Panc1 (cell line): Measurements from ENCODE around the gene SAA4. TPM values are rescaled to one million over a fixed set of nuclear protein-coding genes. Genes with fewer than 3 reads are reported as not detected.
"Not testable (repeated sequence)": the region's sequence is repeated elsewhere in the genome, so short reads cannot be mapped to it uniquely, and the experiment has no call there.

Experiments used
- ATAC-seq: fragments of 200-7000 bp; cut with Tn5 transposase; 2 replicates; pipeline ENCODE4 v1.9.1; 2020; ENCODE audit warnings: mild to moderate bottlenecking, moderate library complexity
- BruUV-seq: library from RNA; stranded (reverse); fragments of 400-500 nt; replicated peaks from 2 replicates; lab custom pipeline; 2021; lab: Mats Ljungman, UMichigan
- CTCF ChIA-PET: fragments of 300-600 bp; sonication (Branson Sonifier 250); formaldehyde crosslinking; loops from one replicate; lab custom pipeline; 2022; ENCODE audit warnings: antibody characterized with exemption; lab: Charles Lee
- POLR2A ChIA-PET: fragments of 300-600 bp; sonication (Branson Sonifier 250); formaldehyde crosslinking; loops from one replicate; lab custom pipeline; 2022; ENCODE audit warnings: antibody characterized with exemption; lab: Charles Lee
- DNase-seq: peaks from one replicate; pipeline ENCODE4 v3.0.0-alpha.2; 2010; ENCODE audit warnings: low read depth, low spot score
- H3K27ac ChIP-seq: 2 replicates; pipeline ENCODE4 v1.5.1; 2011; ENCODE audit warnings: mild to moderate bottlenecking, low read length, inconsistent platforms
- H3K27me3 ChIP-seq: fragments of 200-500 bp; sonication (Bioruptor generic); 2 replicates; pipeline ENCODE4 v1.6.0; 2014; ENCODE audit warnings: low read length, inconsistent platforms; ENCODE audit not compliant: control insufficient read depth, insufficient read depth
- H3K36me3 ChIP-seq: fragments of 200-500 bp; sonication (Bioruptor generic); 2 replicates; pipeline ENCODE4 v1.5.1; 2014; ENCODE audit warnings: inconsistent platforms, mild to moderate bottlenecking, low read length, moderate library complexity; ENCODE audit not compliant: control insufficient read depth, insufficient read depth
- H3K4me1 ChIP-seq: 2 replicates; pipeline ENCODE4 v1.5.1; 2011; ENCODE audit warnings: inconsistent platforms, mild to moderate bottlenecking, low read length, moderate library complexity; ENCODE audit not compliant: control insufficient read depth, insufficient read depth
- H3K4me3 ChIP-seq, 2 experiments: 2 replicates each; pipeline ENCODE4 v1.5.1; 2011 to 2012; ENCODE audit warnings: low read depth in 2 of 2, low read length in 2 of 2, mild to moderate bottlenecking in 2 of 2, inconsistent platforms in 1 of 2, moderate library complexity in 1 of 2
- H3K9me3 ChIP-seq: fragments of 200-500 bp; sonication (Bioruptor generic); 2 replicates; pipeline ENCODE4 v1.5.1; 2014; ENCODE audit warnings: low read depth, mild to moderate bottlenecking, inconsistent platforms, low read length, moderate library complexity; ENCODE audit not compliant: control insufficient read depth, insufficient read depth
- POLR2AphosphoS5 ChIP-seq: IDR thresholded peaks from 2 replicates; pipeline ENCODE4 v1.6.1; 2012; ENCODE audit warnings: mild to moderate bottlenecking, low read depth, low read length, moderate library complexity
- SIN3A ChIP-seq: IDR thresholded peaks from 2 replicates; pipeline ENCODE4 v1.6.1; 2012; ENCODE audit warnings: low read depth, mild to moderate bottlenecking, low read length, moderate library complexity, borderline replicate concordance; ENCODE audit not compliant: insufficient read depth
- TCF7L2 ChIP-seq: IDR thresholded peaks from 2 replicates; pipeline ENCODE4 v1.6.1; 2011; ENCODE audit warnings: mild to moderate bottlenecking, low read depth, low read length, inconsistent platforms
- in situ Hi-C: cut with HindIII; loops from 2 replicates; pipeline ENCODE4 v1.10.0; 2016; ENCODE audit warnings: low sequenced_read_pairs, low pct_unique_long_range_greater_than_20kb
- intact Hi-C: fragments of 100-400 bp; cut with micrococcal nuclease; formaldehyde crosslinking; loops from one replicate; pipeline ENCODE4 v1.10.0; 2022; ENCODE audit not compliant: unreplicated experiment
- total RNA-seq: library from RNA; stranded (reverse); gene quantifications from one replicate; pipeline ENCODE4 v1.2.1, GENCODE V29; 2021; ENCODE audit not compliant: unreplicated experiment
- TF ChIP-seq, protein P1 (sequence below): fragments of 450-650 bp; IDR thresholded peaks from 2 replicates; pipeline ENCODE4 v1.5.1; 2017; ENCODE audit warnings: mild to moderate bottlenecking
- TF ChIP-seq, protein P2 (sequence below), 2 experiments: IDR thresholded peaks; 2 replicates each; pipeline ENCODE4 v1.6.1; 2011 to 2012; ENCODE audit warnings: low read depth in 2 of 2, control low read depth in 1 of 2, low read length in 1 of 2, mild to moderate bottlenecking in 1 of 2, moderate library complexity in 1 of 2; ENCODE audit not compliant: insufficient read depth in 1 of 2

Gene SAA4
- total RNA-seq, 1 experiment from 2014 or later: not detected

DNA sequence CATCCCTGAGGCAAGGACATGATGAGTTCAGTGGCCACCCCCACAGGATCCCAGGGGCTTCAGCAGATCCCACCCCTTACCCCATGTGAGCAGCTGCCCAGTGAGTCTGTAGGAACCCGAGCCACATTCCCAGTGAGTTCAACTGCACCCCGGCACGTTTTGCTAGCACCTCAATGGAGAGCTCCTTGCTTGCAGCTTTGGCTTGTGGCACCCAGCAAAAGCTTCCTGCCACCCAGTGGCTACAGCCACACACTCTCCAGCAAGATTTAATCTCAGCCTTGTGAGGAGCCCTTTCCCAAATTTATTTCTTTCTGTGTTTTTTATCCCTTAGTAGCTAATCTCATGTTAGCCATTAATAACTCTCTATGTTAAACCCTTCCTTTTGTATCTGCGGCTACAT lies 33.5 kb upstream of the SAA4 start:
- BruUV-seq: no TSS peak
- H3K9me3 ChIP-seq: no peaks in the 10 kb centered on the region
- TF ChIP-seq, protein P1, sequence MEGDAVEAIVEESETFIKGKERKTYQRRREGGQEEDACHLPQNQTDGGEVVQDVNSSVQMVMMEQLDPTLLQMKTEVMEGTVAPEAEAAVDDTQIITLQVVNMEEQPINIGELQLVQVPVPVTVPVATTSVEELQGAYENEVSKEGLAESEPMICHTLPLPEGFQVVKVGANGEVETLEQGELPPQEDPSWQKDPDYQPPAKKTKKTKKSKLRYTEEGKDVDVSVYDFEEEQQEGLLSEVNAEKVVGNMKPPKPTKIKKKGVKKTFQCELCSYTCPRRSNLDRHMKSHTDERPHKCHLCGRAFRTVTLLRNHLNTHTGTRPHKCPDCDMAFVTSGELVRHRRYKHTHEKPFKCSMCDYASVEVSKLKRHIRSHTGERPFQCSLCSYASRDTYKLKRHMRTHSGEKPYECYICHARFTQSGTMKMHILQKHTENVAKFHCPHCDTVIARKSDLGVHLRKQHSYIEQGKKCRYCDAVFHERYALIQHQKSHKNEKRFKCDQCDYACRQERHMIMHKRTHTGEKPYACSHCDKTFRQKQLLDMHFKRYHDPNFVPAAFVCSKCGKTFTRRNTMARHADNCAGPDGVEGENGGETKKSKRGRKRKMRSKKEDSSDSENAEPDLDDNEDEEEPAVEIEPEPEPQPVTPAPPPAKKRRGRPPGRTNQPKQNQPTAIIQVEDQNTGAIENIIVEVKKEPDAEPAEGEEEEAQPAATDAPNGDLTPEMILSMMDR: 0 out of 2 replicates have a peak, but pooled peaks have one; percentile 10
- no peak for TF ChIP-seq TCF7L2
- H3K36me3 ChIP-seq: no peaks in the 10 kb centered on the region
- no peak for ATAC-seq
- no peak overlapping the region for H3K27ac ChIP-seq
- CTCF ChIA-PET: interaction anchor here (0.6 kb wide), 1 partner anchor 25 kb away, joined by 3 read pairs; no protein-coding TSS in a partner anchor
- no peak overlapping the region for H3K4me3 ChIP-seq
- DNase-seq: no peak
- no peaks in the 10 kb centered on the region for H3K4me1 ChIP-seq
- intact Hi-C loops: no loop called here
- POLR2A ChIA-PET: no interaction called here
- H3K27me3 ChIP-seq: no peaks in the 10 kb centered on the region
- in situ Hi-C loops: no loop called here

DNA sequence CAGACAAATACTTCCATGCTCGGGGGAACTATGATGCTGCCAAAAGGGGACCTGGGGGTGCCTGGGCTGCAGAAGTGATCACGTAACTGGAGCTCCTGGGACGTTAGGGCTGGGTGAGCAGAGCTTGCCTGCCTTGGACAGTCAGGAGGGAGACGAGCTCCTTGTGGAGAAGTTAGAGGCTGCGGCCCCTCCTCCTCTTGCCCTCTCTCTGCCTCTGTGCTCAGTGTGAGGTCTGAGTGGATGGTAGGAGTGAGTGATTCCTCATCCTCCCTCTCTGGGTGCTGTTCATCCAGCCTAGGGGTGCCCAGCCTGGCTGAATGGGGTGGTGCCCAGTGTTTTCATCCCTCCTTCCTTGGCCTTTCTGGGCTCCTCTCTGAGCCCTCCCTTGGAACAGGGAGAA lies 32.6 kb upstream of the SAA4 start:
- BruUV-seq, ATAC-seq, H3K4me3 ChIP-seq, H3K36me3 ChIP-seq, POLR2A ChIA-PET, in situ Hi-C loops, DNase-seq, H3K27ac ChIP-seq, H3K9me3 ChIP-seq, H3K4me1 ChIP-seq, intact Hi-C loops, H3K27me3 ChIP-seq: not testable (repeated sequence)
- CTCF ChIA-PET: interaction anchor here (0.6 kb wide), 1 partner anchor 139 kb away, joined by 3 read pairs; no protein-coding TSS in a partner anchor

DNA sequence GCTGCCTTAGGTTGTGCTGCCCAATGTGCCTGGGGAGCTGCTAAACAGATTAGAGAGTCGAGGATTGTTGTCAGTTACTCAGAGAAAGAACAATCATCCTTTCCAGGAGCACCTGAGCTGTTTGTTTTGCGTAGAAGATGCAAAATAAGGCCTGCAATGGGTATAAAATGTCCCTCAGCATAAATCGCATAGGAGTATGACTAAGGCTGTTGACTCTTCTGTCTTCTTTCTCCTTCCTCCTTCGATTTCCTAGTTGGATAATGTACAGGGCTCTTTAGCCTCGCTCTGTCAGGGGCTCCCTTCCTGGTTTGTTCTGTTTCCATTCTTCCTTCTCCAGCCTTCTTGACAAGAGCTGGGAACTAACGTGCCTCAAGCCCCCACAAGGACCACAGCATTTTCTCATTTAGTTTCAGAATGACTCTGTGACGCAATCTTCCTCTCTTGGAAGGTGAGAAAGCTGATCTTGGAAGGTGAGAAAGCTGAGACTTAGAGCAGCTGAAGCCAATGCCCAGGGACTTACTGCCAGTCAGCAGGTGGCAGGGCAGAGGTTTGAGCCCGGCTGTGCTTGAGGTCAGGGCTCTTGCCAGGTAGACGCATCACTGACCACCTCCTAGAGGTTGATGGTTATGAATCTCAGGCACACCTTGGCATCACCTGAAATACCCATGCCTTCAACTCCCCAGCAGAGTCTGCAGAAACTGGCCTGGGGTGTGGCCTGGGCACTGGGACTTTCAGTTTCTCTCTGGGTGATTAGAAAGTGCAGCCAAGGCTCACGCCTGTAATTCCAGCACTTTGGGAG lies 30.9 kb upstream of the SAA4 start:
- in situ Hi-C loops, H3K4me1 ChIP-seq, H3K27ac ChIP-seq, H3K27me3 ChIP-seq, H3K36me3 ChIP-seq, intact Hi-C loops, H3K4me3 ChIP-seq, BruUV-seq, ATAC-seq, H3K9me3 ChIP-seq, DNase-seq, CTCF ChIA-PET: not testable (repeated sequence)
- POLR2A ChIA-PET: interaction anchor here (0.6 kb wide), 1 partner anchor 110 kb away, joined by 5 read pairs; no protein-coding TSS in a partner anchor

DNA sequence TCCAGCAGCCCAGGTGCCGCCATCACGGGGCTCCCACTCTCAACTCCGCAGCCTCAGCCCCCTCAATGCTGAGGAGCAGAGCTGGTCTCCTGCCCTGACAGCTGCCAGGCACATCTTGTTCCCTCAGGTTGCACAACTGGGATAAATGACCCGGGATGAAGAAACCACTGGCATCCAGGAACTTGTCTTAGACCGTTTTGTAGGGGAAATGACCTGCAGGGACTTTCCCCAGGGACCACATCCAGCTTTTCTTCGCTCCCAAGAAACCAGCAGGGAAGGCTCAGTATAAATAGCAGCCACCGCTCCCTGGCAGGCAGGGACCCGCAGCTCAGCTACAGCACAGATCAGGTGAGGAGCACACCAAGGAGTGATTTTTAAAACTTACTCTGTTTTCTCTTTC lies 29.3 kb upstream of the SAA4 start, which contains the start of gene SAA1:
TSS of gene SAA1 (plus strand) at position 316 of the 400 bp plus-strand sequence. CDS start 624 bp downstream, outside the sequence.
- no peak within 1 kb of the TSS for H3K4me3 ChIP-seq
- intact Hi-C loops (no loop called here), in situ Hi-C loops (no loop called here)
- BruUV-seq: no TSS peak
- H3K9me3 ChIP-seq: no peaks in the 10 kb centered on the region
- CTCF ChIA-PET: no interaction called here
- no peaks in the 10 kb centered on the region for H3K4me1 ChIP-seq
- H3K36me3 ChIP-seq: no peaks in the 10 kb centered on the region
- TF ChIP-seq POLR2AphosphoS5 (no peak), SIN3A (no peak), TCF7L2 (no peak)
- TF ChIP-seq, protein P2, sequence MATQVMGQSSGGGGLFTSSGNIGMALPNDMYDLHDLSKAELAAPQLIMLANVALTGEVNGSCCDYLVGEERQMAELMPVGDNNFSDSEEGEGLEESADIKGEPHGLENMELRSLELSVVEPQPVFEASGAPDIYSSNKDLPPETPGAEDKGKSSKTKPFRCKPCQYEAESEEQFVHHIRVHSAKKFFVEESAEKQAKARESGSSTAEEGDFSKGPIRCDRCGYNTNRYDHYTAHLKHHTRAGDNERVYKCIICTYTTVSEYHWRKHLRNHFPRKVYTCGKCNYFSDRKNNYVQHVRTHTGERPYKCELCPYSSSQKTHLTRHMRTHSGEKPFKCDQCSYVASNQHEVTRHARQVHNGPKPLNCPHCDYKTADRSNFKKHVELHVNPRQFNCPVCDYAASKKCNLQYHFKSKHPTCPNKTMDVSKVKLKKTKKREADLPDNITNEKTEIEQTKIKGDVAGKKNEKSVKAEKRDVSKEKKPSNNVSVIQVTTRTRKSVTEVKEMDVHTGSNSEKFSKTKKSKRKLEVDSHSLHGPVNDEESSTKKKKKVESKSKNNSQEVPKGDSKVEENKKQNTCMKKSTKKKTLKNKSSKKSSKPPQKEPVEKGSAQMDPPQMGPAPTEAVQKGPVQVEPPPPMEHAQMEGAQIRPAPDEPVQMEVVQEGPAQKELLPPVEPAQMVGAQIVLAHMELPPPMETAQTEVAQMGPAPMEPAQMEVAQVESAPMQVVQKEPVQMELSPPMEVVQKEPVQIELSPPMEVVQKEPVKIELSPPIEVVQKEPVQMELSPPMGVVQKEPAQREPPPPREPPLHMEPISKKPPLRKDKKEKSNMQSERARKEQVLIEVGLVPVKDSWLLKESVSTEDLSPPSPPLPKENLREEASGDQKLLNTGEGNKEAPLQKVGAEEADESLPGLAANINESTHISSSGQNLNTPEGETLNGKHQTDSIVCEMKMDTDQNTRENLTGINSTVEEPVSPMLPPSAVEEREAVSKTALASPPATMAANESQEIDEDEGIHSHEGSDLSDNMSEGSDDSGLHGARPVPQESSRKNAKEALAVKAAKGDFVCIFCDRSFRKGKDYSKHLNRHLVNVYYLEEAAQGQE (IDR thresholded peaks at IDR 0.05; ENCODE audit: insufficient read depth in 1 of 2, low read depth in 2 of 2, low read length in 1 of 2): no peak
- TF ChIP-seq, protein P1: no peak
- no peaks in the 10 kb centered on the region; the same call in 1 of the 2 replicates for H3K27me3 ChIP-seq
- no peak within 1 kb of the TSS for H3K27ac ChIP-seq
- POLR2A ChIA-PET: no interaction called here
- ATAC-seq (no peak), DNase-seq (no peak)
